LoVo (cell line): ENCODE data around the gene RAD51B.

Source experiments
- DNase-seq: peaks from one replicate; pipeline ENCODE4 v3.0.0-alpha.2; 2016; ENCODE audit warnings: low spot score

The RAD51B gene

GRCh38 chr14:68634332-68634731, 814.8 kb downstream of the RAD51B start:
- DNase-seq: no peak

- DNase-seq: no peak
Observed at GRCh38 chr14:68634874-68635595, 815.5 kb downstream of the RAD51B start.

- no peak for DNase-seq
Observed at GRCh38 chr14:68636597-68636996, 817.0 kb downstream of the RAD51B start.

GRCh38 chr14:68637106-68638021, 817.8 kb downstream of the RAD51B start:
- no peak for DNase-seq

GRCh38 chr14:68638141-68638999, 818.8 kb downstream of the RAD51B start:
- DNase-seq: no peak

- no peak for DNase-seq
Observed at GRCh38 chr14:68639000-68639757, 819.6 kb downstream of the RAD51B start.

- DNase-seq: no peak
Observed at GRCh38 chr14:68639758-68640574, 820.4 kb downstream of the RAD51B start.

GRCh38 chr14:68643673-68644072, 824.1 kb downstream of the RAD51B start:
- DNase-seq: no peak

- no peak for DNase-seq
Observed at GRCh38 chr14:68644101-68644500, 824.5 kb downstream of the RAD51B start.

- no peak for DNase-seq
Observed at GRCh38 chr14:68645371-68645770, 825.8 kb downstream of the RAD51B start.

- no peak for DNase-seq
Observed at GRCh38 chr14:68649476-68650189, 830.1 kb downstream of the RAD51B start.

- DNase-seq: no peak
Observed at GRCh38 chr14:68650404-68650994, 830.9 kb downstream of the RAD51B start.

GRCh38 chr14:68651075-68651474, 831.5 kb downstream of the RAD51B start:
- no peak for DNase-seq

- DNase-seq: no peak
Observed at GRCh38 chr14:68651652-68652432, 832.3 kb downstream of the RAD51B start.

GRCh38 chr14:68652433-68652690, 832.8 kb downstream of the RAD51B start:
- DNase-seq: no peak

- DNase-seq: no peak
Observed at GRCh38 chr14:68653108-68653507, 833.5 kb downstream of the RAD51B start.

GRCh38 chr14:68653804-68654203, 834.2 kb downstream of the RAD51B start:
- no peak for DNase-seq

GRCh38 chr14:68654471-68654941, 834.9 kb downstream of the RAD51B start:
- no peak for DNase-seq
